NOMO-1 (cell line): Measurements from ENCODE around the gene IFI6.
A peak's percentile ranks its signal among the peaks of the same experiment; 100 is the strongest.

Experiments
- DNase-seq, 2 experiments: peaks; one replicate each; lab custom pipeline; 2025; ENCODE audit not compliant: unreplicated experiment in 2 of 2; lab: John Stamatoyannopoulos, UW

Gene IFI6

DNA sequence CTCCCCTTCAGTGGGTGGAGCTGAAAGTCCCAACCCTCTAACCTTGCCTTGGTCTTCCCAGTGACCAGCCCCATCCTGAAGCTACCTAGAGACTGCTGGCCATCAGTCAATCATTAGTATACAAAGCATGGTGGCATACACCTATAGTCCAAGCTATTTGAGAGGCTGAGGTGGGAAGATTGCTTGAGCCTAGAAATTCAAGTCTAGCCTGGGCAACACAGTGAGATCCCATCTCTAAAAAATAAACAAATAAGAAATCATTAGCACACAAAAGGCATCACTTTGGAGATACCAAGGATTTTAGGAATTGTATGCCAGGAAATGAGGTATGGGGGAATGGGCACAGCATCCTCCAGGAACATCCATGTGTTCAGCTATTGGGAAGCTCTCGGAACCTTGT lies 4.4 kb upstream of the IFI6 start:
- no peak for DNase-seq

DNA sequence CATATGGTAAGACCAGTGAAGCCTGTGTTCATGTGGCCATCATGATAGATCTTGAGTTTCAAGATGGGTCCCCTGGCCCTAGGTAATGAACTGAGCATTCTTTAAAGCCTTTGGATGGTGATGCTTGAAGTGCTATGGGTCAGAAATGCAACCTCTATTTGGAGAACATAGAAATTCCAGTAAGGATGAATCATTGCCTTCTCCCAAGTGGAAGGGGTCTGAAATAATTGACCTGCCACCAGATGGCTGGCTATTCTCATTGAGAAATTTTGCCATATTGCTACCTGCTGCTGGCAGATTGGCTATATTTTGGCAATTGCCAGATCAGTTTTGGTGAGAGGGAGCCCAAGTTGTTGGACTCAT lies 739 bp upstream of the IFI6 start:
- DNase-seq = no peak

- DNase-seq = no peak
These were observed 2.1 kb downstream of the IFI6 start for GRCh38 chr1:27669876-27670275.

DNA sequence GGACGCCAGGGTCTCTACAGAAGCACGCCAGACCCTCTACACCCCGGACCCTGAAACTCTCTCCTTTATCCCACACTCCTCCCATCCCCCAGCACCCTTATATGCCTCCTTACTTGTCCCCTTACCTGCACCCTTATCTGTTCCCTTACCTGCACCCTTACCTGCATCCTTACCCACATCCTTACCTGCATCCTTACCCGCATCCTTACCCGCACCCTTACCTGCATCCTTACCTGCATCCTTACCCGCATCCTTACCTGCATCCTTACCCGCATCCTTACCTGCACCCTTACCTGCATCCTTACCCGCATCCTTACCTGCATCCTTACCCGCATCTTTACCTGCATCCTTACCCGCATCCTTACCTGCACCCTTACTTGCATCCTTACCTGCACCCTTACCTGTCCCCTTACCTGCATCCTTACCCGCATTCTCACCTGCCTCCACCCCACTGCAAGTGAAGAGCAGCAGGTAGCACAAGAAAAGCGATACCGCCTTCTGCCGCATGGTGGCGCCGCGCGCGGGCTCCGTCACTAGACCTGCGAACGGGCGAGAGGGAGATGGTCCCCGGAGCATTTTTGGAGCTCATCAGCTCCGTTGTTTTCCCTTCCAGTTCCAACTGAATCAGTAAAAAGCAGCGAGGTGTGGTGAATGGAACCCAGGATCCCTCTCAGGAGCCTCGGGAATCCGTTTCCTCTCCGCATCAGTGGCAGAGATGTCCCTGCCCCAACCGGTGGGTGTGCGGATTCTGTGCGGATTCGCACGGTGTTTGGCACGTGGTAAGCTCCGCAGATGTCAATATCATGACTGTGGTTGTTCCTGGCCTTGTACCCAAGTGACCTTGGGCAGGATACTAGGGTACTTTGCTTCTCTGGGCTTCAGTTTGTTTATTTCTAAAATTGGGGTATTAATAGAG lies 2.9 kb downstream of the IFI6 start:
- DNase-seq = peak; percentile 29 to 39

DNA sequence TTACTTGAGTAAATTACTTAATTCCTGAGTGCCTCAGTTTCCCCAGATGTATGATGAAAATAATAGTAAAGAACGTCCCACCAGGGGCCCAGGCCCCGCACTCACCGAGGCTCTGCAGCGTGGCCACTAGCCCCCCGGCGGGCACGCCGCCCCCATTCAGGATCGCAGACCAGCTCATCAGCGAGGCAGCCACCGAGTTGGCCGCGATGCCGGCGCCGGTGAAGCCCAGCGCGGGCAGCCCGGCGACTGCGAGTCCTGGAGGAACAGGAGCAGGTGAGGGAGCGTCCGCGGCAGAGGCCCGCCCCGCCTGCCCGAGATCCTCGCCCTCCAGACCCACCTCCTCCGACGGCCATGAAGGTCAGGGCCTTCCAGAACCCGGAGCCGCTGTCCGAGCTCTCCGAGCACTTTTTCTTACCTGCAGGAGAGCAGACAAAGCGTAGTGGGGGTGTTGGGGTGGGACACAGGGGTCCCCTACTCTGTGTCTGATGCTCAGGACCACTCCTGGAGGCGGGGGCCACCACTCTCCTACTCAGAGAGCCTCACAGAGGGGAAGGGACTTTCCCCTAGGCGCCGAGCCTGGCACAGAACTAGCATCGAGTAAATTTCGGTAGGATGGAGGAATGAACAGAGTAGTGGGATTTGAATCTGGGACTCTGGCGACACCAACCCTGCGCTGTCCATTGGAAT lies 3.7 kb downstream of the IFI6 start:
- no peak for DNase-seq

DNA sequence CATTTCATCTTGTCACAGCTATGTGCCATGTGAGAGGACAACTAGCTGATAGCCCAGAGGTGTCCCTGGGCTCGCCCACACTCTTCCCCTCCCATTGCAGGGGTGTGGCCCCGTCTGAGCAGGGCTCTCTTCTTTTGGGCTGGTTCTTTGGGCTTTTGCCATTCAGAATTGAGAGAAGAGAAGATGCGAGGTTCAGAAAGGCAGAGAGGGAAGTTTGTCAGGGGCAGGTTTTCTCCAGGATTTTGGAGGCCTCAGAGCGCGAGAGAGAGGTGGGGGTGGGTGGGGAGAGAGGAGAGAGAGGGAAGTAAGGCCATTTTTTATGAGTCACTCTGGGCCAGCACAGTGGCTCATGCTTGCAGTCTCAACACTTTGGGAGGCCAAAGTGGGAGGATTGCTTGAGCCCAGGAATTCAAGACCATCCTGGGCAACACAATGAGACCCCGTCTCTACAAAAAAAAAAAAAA lies 5.2 kb downstream of the IFI6 start:
- peak; percentile 33 to 49 for DNase-seq

- DNase-seq = no peak
These were observed 5.7 kb downstream of the IFI6 start for GRCh38 chr1:27666294-27666693.

GRCh38 chr1:27665016-27665651 lies 6.9 kb downstream of the IFI6 start:
- no peak for DNase-seq

DNA sequence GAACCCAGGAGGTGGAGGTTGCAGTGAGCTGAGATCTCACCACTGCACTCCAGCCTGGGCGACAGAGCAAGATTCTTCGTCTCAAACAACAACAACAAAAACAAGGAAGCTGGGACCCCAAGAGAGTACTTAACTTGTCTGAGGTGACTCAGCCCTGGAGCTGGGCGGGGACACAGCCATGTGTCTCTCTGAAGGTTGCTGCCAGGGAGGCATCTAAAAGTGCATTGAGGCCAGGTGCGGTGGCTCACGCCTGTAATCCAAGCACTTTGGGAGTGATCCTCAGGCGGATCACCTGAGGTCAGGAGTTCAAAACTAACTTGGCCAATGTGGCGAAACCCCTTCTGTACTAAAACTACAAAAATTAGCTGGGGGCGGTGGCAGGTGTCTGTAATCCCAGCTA lies 7.7 kb downstream of the IFI6 start:
- DNase-seq = no peak

DNA sequence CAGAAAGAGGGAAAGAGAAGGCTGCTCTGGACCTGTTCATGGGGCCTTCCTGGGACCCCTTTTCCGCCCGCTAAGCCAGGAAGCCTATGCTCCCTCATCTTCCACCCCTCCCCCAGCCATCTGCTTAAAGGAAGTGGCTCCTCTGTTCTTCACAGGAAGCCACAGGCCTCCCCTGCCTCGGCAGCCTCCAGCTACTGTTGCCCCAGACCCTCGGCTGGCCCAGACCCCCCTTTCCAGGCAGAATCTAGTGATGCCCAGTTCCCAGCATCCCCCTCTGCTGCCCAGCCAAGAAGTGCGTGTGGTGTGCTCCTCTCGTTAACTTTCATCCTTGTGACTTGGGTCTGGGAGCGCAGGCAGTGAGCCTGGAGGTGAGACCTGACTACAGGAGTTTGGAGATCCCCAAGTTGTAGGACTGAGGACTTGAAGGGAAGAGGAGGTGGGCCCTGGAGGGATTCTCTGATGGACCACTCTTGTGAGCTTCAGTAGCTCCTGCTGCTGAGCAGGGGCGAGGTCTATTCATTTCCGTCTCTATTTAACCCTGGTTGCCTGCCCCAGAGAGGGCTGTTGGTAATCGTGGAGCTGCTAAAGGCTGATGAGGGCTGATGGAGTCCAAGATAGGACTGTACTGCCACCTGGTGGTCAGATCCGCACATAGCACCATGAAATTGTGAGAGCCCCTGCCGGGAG lies 9.1 kb downstream of the IFI6 start:
- peak; percentile 81 to 82 for DNase-seq

GRCh38 chr1:27662261-27662660 lies 9.7 kb downstream of the IFI6 start:
- no peak for DNase-seq

GRCh38 chr1:27661412-27662075 lies 10.4 kb downstream of the IFI6 start:
- no peak for DNase-seq

DNA sequence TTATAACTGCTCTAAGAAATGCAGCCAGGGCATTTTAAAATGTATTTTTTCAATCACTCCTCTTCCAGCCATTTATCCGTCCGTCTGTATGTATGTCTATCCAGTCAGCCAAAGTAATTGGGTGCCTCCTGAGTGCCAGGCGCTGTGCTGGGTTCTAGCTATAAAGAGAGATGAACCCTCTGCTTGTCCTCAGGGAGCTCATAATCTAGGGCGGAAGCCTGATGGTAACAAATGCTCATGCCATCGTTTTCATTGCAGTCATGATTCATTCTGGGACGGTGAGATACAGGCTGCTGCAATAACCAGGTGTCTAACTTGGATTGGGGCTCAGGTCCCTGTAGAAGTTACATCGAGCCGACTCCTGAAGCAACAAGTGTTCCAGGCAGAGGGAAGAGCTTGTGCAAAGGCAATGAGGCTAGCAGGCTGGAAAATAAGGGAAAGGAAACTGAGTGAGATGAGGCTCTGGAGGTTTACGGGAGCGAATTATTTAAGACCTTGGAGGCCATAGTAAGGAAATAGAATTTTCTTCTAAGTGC lies 11.6 kb downstream of the IFI6 start:
- no peak for DNase-seq

DNA sequence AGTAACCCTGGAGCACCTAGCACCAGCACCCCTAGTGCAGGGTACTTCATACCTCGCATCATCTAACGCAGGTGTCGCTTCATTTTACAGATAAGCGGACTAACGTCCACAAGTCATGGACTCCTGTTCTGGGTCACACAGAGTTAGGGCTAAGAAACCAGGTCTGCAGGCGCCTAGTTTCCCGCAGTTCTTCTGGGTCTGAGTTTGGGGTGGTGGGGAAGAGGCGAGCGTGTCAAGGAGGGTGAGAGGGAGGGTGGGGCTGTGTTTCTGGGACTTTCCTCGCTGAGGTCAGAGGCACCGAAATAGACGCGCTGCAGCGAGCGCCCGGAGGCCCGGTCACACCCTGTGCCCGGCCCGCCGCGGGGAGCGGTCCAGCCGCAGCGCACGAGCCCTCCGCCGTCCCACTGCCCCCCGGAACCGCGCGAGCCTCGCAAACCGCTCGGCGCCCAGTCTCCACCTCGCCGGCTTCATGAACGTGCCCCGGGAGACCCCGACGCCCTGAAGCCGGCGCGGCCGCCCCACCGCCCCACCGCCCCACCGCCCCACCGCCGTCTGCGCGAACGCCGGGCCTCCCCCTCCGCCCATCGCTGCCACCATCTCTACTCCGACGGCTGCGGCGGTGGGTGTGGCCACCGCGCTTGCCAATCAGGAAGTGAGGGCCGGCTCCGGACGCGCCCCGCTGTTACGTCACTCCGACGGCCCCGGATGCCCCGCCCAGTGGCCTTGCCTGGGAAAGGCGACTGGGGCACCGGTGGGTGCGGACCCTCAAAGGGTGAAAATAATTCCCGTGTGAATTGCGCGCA lies 12.3 kb downstream of the IFI6 start:
- peak; percentile 83 to 84 for DNase-seq

DNA sequence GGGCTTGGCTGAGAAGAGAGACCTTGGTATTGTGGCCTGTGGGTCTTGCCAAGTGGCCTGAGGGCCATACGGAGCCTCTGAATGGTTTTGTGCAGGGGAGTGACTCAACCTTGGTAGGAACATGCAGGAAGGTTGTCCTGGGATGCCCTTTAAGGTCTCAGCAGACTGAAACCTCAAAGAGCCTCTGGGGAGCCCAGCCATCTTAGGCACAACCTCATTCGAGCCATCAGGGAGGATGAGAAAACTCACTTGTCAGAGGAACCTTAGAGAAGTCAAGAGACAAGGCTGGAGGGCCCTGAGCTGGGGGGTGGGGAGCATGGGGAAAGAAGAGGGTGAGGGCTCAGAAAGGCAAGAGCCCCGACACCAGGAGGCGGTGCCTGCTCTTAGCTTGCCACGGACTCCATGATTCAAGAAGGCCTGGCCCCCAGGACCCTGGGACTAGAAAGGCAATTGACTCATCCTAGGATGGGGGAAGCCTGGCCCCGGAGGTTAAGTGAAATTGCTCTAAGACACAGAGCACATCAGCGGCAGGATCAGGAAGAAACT lies 13.0 kb downstream of the IFI6 start:
- no peak for DNase-seq

DNA sequence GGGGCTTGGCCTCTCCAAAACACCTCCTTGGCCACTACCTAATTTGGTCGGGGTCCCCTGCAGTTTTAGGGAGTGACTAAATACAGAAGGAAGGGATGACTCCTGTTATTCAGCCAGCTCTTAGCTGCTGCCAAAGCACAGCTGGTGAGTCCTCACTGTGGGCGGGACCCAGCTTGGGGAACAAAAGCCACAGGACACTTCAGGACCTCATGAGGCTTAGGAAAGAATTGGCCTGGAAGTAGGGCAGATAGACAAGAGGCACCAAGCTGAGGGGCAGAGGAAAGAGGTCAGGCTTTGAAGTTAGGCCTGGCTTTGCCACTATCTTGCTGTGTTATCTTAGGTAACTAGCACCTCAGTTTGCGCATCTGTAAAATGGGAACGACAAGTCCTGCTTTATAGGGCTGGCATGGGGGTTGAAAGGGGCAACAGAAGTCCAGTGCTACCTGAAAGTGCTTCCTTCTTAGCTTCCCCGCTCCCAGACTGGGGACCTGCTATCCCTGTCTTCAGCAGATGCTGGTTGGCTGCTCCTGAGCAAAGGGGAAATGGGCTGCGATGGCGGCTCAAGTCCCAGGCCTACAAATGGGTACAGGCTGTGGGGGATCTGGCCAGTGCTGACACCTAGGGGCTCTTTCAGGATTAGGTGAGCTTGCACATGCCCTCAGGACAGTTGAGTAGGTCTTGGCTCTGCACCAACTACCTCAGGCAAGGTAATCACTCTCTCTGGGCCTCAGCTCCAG lies 15.7 kb downstream of the IFI6 start:
- no peak for DNase-seq

- no peak for DNase-seq
These were observed 16.6 kb downstream of the IFI6 start for GRCh38 chr1:27655151-27655937.
